Immature natural killer cell (primary cell): Measurements from ENCODE around the gene FHAD1. TPM values are rescaled to one million over a fixed set of nuclear protein-coding genes. Genes with fewer than 3 reads are reported as not detected.
"Not testable (repeated sequence)": the region's sequence is repeated elsewhere in the genome, so short reads cannot be mapped to it uniquely, and the experiment has no call there.

Experiments
- DNase-seq, 3 donors: peaks; one replicate each; pipeline ENCODE4 v3.0.0; 2022; ENCODE audit warnings: mixed read lengths in 1 of 3
- H3K27ac Mint-ChIP-seq, 6 donors: one replicate each; pipeline ENCODE4 v1.8.0; 2020; ENCODE audit warnings: mixed read lengths in 6 of 6, mild to moderate bottlenecking in 5 of 6, inconsistent platforms in 4 of 6, moderate library complexity in 3 of 6
- H3K27me3 Mint-ChIP-seq, 3 donors: one replicate each; pipeline ENCODE4 v1.8.0; 2020 to 2021; ENCODE audit warnings: low read depth in 3 of 3, mild to moderate bottlenecking in 3 of 3, mixed read lengths in 3 of 3, moderate library complexity in 3 of 3, inconsistent platforms in 1 of 3
- H3K36me3 Mint-ChIP-seq, 3 donors: one replicate each; pipeline ENCODE4 v1.8.0; 2020; ENCODE audit warnings: mixed read lengths in 3 of 3, inconsistent platforms in 2 of 3, mild to moderate bottlenecking in 2 of 3
- H3K4me1 Mint-ChIP-seq, 2 donors: one replicate each; pipeline ENCODE4 v1.8.0; 2020; ENCODE audit warnings: inconsistent platforms in 2 of 2, mild to moderate bottlenecking in 2 of 2, mixed read lengths in 2 of 2, moderate library complexity in 1 of 2
- H3K4me3 Mint-ChIP-seq, 5 donors: one replicate each; pipeline ENCODE4 v1.8.0; 2020; ENCODE audit warnings: mild to moderate bottlenecking in 5 of 5, mixed read lengths in 5 of 5, inconsistent platforms in 3 of 5, moderate library complexity in 3 of 5
- H3K9me3 Mint-ChIP-seq, 6 donors: one replicate each; pipeline ENCODE4 v1.8.0; 2020; ENCODE audit warnings: mild to moderate bottlenecking in 6 of 6, mixed read lengths in 6 of 6, inconsistent platforms in 4 of 6, moderate library complexity in 3 of 6
- polyA plus RNA-seq, 3 donors: library from polyadenylated mRNA; unstranded; fragments of 300-500 nt; fragmentation: Illumina TruSeq; gene quantifications; one replicate each; pipeline ENCODE4 v1.2.3, GENCODE V29; 2021

The FHAD1 gene
- polyA plus RNA-seq, 3 donors from 2014 or later, result 0.28 TPM; not detected in 2

DNA sequence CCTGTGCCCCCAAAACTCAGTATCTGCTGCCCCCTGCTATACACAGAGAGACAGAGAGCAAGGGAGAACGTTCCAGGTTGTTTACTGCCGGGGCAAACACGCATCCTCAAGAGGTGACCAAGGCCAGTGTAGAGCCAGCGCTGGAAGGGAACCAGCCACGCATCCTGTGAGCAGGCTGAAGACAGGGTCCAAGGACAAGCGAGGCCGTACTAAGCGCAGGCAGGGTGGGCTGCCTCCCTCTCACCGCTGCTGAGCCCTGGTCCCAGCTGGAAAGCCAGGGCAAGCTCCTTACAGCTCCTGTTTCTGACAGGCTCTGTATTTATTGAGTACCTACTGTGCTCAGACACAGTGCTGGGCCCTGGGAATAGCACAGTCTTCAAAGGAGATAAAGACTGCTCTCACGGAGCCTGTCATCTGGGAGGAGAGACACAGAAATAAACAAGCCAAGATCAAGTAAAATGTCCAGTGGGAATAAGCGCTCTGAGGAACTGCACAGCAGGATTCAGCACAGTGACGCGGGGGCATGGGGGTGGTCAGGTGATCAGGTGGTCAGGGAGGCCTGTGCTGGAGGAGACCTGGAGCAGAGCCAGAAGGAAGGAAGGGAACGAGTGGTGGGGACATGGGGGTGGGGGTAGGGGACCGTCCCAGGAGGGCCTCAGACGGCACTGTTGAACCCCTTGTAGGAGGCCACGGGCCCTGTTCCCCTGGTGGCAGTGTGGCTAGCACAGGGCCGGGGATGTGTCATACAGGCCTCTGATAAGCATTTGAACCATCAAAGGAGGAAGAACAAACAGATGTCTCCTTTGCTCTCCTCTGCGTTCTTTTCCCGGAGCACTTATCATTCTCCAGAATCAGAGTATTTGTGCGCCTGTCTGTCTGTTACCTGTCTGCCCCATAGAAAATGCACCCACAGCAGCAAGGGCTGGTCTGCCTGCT lies 124.9 kb downstream of the FHAD1 start:
- Mint-ChIP-seq H3K27me3 (peaks cover 0 to 13% (median 4%) of the 10 kb centered on the region in 3 donors), H3K36me3 (peaks cover 0 to 5% (median 0%) of the 10 kb centered on the region in 3 donors)

DNA sequence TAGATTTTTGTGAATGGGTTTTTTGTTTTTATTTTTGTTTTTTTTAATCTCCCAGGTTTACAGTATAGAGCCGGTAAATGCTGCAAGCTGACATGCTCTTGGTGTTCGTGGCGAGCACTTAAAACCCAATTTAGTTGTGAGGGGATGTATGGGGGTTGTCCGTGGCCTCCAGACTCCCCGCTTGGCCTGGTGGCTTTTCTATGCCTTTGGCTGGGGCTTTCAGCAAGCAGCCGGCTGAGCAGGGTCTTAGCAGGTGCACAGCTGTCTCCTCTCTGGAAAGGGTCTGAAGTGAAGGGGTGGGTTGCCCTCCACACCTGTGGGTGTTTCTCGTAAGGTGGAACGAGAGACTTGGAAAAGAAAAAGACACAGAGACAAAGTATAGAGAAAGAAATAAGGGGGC lies 131.7 kb downstream of the FHAD1 start:
- Mint-ChIP-seq H3K9me3 (no peaks in the 10 kb centered on the region), H3K27me3 (peaks cover 0 to 3% (median 2%) of the 10 kb centered on the region in 3 donors), H3K36me3 (peaks cover 0 to 3% (median 0%) of the 10 kb centered on the region in 3 donors), H3K4me3 (no peak overlapping the region), H3K27ac (no peak overlapping the region), H3K4me1 (peaks cover 1 to 2% of the 10 kb centered on the region in 2 donors)
- DNase-seq, result no peak

More for the DNA sequence above, 124.9 kb downstream of the FHAD1 start:
- DNase-seq, result no peak
- Mint-ChIP-seq H3K4me3 (no peak overlapping the region), H3K9me3 (no peaks in the 10 kb centered on the region), H3K4me1 (peaks cover 12% of the 10 kb centered on the region in 2 donors), H3K27ac (no peak overlapping the region)

DNA sequence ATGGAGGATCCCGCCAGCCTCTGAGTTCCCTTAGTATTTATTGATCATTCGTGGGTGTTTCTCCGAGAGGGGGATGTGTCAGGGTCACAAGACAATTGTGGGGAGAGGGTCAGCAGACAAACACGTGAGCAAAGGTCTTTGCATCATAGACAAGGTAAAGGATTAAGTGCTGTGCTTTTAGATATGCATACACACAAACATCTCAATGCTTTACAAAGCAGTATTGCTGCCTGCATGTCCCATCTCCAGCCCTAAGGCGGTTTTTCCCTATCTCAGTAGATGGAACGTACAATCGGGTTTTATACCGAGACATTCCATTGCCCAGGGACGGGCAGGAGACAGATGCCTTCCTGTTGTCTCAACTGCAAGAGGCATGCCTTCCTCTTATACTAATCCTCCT lies 132.1 kb downstream of the FHAD1 start:
- H3K27ac Mint-ChIP-seq, H3K4me1 Mint-ChIP-seq, H3K4me3 Mint-ChIP-seq, H3K27me3 Mint-ChIP-seq, H3K36me3 Mint-ChIP-seq, DNase-seq, H3K9me3 Mint-ChIP-seq: not testable (repeated sequence)

DNA sequence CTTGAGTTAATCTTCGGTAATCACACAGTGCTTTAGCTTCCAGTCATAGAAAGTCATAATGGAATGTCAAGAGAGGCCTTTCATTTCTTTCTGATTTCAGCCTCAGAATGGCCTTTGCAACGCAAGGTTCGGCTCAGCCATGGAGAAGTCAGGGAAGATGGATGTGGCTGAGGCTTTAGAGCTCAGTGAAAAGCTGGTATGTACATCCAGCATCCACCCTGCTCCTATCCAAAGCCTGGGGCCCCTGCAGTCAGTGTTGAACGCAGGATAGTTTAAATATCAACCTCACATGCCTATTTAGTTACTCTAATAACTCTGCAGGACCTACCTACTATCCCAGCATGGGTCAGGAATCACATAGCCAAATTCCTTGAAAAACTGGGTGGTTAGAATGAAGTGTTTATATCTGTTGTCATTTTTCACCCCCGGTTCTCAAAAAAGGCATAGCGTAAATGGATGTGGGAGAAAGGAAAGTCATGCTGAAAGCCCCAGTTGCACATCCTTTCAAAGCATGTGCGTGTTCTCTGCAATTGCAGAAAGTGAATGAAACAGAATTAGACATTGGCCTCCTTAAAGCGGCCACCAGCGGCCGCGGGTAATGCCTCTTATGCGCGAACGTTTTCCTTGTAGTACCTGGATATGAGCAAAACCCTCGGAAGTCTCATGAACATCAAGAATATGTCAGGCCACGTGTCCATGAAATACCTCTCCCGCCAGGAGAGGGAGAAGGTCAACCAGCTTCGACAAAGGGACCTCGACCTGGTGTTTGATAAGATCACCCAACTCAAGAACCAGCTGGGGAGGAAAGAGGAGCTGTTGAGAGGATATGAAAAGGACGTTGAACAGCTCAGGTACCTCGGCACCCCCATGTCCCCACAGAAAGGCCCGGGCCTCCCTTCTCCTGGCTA lies 133.8 kb downstream of the FHAD1 start:
- DNase-seq, result no peak
- H3K4me3 Mint-ChIP-seq, result no peak overlapping the region
- H3K36me3 Mint-ChIP-seq, result peaks cover 0 to 3% (median 0%) of the 10 kb centered on the region in 3 donors
- H3K9me3 Mint-ChIP-seq, result no peaks in the 10 kb centered on the region
- H3K4me1 Mint-ChIP-seq, result peaks cover 23 to 24% of the 10 kb centered on the region in 2 donors
- peaks cover 0 to 3% (median 0%) of the 10 kb centered on the region in 3 donors for H3K27me3 Mint-ChIP-seq
- no peak overlapping the region for H3K27ac Mint-ChIP-seq

DNA sequence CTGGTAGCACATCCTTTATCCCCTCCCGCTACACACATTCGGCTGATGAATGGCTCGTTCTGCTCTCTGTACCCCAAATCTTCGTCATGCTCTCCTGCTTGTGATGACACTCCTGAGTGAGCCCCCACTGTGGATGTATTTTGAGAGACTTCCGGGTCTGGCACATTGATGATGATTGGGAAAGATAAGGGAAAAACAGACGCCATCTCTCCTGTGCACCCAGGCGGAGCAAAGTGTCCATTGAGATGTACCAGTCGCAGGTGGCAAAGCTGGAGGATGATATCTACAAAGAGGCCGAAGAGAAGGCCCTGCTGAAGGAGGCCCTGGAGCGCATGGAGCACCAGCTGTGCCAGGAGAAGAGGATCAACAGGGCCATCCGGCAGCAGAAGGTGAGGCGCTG lies 134.8 kb downstream of the FHAD1 start:
- Mint-ChIP-seq H3K27me3 (peaks cover 0 to 3% (median under 1%) of the 10 kb centered on the region in 3 donors), H3K9me3 (no peaks in the 10 kb centered on the region), H3K4me1 (peaks cover 32 to 33% of the 10 kb centered on the region in 2 donors), H3K4me3 (no peak overlapping the region), H3K27ac (no peak overlapping the region), H3K36me3 (peaks cover 0 to 3% (median 0%) of the 10 kb centered on the region in 3 donors)
- DNase-seq, result no peak

DNA sequence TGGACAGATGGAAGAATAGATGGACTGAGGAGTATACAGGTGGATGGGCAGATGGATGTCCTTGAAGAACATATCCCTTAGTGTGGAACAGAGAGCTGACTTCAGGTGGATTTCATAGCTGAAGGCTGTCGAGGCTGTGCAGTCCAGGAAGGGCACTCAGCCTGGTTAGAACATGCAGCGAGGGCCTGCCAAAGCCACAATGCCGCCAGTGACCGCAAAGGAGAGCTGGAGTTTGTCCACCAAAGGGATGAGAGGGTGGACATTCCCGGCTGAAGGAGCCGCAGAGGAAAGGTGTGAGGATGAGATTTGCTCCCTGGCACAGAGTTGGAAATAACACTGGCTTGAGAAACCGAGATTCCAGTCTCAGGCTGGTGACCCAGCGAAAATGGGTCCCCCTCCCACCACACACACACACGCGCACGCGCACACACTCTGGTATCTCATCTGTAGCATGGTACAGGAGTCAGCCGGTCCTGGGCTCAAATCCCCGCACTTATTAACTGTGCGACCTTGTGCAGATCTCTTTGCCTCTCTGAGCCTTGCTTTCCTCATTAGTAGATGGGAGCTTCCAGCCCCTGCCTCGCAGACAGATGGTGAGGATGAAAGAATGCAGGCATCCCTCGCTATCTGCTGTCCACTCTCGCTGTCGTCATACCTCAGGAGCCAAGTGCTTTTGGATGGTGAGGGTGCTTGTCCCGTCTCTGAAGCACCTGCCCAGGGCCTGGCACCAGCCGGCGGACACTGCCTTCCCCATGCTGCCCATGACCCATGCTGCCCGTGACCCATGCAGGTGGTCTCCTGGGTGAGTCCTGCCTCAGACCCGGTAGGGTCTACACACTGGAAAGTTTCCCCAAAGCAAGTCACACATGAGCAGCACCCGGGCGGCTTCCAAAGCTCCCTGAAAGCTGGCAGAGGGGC lies 135.8 kb downstream of the FHAD1 start:
- no peak for DNase-seq
- Mint-ChIP-seq H3K4me1 (peaks cover 39 to 42% of the 10 kb centered on the region in 2 donors), H3K9me3 (peaks cover 0 to under 1% (median 0%) of the 10 kb centered on the region in 6 donors), H3K36me3 (peaks cover 0 to 3% (median 0%) of the 10 kb centered on the region in 3 donors), H3K27ac (peak overlapping the region in 3 of 6 donors; percentile 27 to 95 (median 70)), H3K27me3 (peaks cover 0 to 2% (median 0%) of the 10 kb centered on the region in 3 donors), H3K4me3 (peak overlapping the region in 2 of 5 donors; percentile 0 to 15)

DNA sequence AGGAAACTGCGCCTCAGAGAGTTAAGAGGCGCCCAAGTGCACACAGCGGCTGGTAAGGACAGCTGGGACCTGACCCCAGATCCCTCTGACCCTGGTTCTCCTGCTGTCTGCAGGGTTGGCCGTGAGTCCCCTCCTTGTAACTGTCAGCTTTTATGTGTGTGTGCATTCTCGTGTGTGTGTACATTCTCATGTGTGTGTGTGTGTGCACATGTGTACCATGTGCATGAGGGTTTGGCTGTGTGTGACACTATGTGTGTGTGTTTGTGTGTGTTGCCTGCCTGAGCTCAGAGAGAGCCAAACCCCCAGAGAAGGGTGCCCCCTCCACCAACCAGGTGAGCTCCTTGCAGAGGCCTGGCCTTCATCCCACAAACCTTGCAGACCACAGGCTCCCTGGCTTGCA lies 136.8 kb downstream of the FHAD1 start:
- DNase-seq, result no peak
- Mint-ChIP-seq H3K36me3 (peaks cover 0 to 3% (median 0%) of the 10 kb centered on the region in 3 donors), H3K4me1 (peaks cover 40 to 43% of the 10 kb centered on the region in 2 donors), H3K27me3 (peaks cover 0 to 2% (median 0%) of the 10 kb centered on the region in 3 donors), H3K9me3 (peaks cover 0 to 4% (median 0%) of the 10 kb centered on the region in 6 donors), H3K27ac (peak overlapping the region; percentile 82 to 97 (median 95)), H3K4me3 (peak overlapping the region; percentile 89 to 95 (median 91))

DNA sequence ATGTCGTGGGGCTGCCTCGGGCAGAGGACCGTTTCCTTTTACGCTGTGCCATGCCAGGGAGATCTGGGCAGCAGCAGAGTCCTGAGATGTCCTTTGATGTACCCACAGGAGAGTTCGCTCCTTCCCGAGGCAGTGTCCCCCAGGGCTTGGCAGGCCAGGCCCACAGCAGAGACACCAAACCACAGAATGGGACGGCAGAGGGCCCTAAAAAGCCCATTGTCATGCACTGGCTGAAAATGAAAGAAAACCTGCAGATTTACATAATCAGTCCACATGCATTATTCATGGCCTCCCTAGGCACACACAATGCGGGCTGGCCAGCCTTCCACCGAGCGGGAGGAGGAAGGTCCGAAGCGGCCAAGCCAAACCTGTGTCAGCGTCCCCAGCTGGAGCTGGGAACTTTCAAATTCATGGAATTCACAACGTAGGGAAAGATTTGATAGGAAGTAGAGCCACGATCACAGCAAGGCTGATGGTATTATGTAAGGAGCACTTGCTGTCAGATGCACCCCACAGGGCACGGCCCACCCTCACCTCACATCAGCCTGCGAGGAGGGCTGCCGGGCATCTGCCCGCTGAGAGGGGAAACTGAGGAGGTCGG lies 137.4 kb downstream of the FHAD1 start:
- Mint-ChIP-seq H3K27me3 (peaks cover 0 to 2% (median 0%) of the 10 kb centered on the region in 3 donors), H3K4me1 (peaks cover 40 to 43% of the 10 kb centered on the region in 2 donors), H3K36me3 (peaks cover 0 to 3% (median 0%) of the 10 kb centered on the region in 3 donors), H3K27ac (peak overlapping the region; percentile 82 to 97 (median 95)), H3K9me3 (peaks cover 0 to 4% (median 0%) of the 10 kb centered on the region in 6 donors), H3K4me3 (peak overlapping the region; percentile 89 to 95 (median 91))
- peak; percentile 54 to 62 (median 59) for DNase-seq

DNA sequence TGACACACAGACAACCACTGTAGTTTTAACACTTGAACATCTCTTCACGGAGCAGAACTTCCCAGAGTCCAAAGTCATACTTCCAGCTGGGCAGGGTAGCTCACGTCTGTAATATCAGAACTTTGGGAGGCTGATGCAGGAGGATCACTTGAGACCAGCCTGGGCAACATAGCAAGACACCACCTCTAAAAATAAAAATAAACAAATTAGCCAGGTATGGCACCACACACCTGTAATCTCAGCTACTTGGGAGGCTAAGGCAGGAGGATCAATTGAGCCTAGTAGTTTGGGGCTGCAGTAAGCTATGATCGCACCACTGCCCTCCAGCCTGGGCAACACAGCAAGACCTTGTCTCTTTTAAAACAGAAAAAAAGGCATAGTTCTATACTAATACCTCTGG lies 138.4 kb downstream of the FHAD1 start:
- peaks cover 40 to 43% of the 10 kb centered on the region in 2 donors for H3K4me1 Mint-ChIP-seq
- no peak for DNase-seq
- H3K4me3 Mint-ChIP-seq, result peak overlapping the region; percentile 80 to 91 (median 89)
- H3K27ac Mint-ChIP-seq, result peak overlapping the region; percentile 82 to 95 (median 88)
- peaks cover 0 to 2% (median 0%) of the 10 kb centered on the region in 3 donors for H3K27me3 Mint-ChIP-seq
- H3K9me3 Mint-ChIP-seq, result peaks cover 0 to 4% (median 0%) of the 10 kb centered on the region in 6 donors
- peaks cover 0 to 3% (median 0%) of the 10 kb centered on the region in 3 donors for H3K36me3 Mint-ChIP-seq

DNA sequence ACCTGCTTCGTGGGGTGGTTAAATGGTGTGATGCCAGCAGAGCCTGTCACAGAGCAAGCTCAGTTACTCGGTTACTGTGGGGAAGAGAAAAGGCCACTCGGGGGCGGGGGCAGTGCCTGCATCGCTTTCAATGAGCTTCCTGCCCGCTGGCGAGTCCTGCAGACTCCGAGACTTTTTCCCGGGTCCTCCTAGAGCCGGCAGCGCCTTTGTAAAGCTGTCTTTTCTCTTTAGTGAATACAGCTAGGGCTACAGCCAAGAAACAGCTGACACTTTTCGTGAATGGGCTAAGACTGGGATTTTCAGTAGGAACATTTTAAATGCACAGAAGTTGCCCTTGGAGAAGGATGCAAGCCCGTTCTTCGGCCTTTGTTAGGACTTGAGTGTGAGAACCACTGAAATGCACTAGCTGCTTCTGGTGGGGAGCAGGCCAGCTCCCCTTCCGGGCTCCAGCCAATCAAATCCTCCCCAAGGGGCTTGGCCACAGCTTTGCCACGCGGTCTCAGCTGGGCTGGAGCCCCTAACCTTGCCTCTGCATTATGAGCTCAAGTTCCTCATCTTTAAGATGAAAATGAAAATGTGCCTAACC lies 139.2 kb downstream of the FHAD1 start:
- Mint-ChIP-seq H3K4me1 (peaks cover 40 to 43% of the 10 kb centered on the region in 2 donors), H3K36me3 (no peaks in the 10 kb centered on the region), H3K27ac (peak overlapping the region; percentile 82 to 95 (median 88)), H3K27me3 (peaks cover 0 to 2% (median 0%) of the 10 kb centered on the region in 3 donors), H3K4me3 (peak overlapping the region; percentile 80 to 91 (median 89)), H3K9me3 (peaks cover 0 to 4% (median 0%) of the 10 kb centered on the region in 6 donors)
- peak; percentile 64 to 69 (median 67) for DNase-seq

DNA sequence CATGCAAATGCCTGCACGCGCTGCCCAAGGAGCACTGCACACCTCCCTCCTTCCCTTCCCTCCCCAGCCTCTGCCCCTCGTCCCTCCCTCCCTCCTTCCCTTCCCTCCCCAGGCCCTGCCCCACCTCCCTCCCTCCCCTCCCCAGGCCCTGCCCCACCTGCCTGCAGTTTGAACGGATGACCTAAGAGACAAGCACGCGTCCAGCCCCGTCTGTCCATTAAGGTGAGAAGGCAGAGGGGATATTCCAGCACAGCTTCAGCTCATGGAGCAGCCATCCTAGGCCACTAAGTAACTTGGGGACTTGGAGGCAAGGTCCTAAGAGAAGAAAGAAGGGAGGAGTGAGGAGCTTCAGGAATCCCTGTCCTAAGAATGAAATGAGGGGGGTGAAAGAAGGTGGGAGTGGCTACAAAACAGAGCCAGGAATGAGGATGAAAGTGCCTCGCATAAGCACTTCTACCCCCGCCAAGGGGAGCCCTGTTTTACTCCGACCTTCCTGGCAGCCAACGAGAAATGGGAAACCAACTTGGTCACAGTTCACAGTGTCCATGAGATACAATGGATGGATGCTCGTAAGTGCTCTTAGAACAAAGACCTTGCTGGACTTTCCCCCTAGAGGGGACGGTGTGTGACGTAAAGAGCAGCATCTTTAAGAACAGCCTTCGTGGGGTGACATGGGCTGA lies 141.3 kb downstream of the FHAD1 start:
- H3K9me3 Mint-ChIP-seq, result peaks cover 0 to 4% (median 0%) of the 10 kb centered on the region in 6 donors
- H3K27ac Mint-ChIP-seq, result no peak overlapping the region
- H3K27me3 Mint-ChIP-seq, result peaks cover 0 to 2% (median 0%) of the 10 kb centered on the region in 3 donors
- no peak for DNase-seq
- peaks cover 43% of the 10 kb centered on the region in 2 donors for H3K4me1 Mint-ChIP-seq
- no peak overlapping the region for H3K4me3 Mint-ChIP-seq
- H3K36me3 Mint-ChIP-seq, result no peaks in the 10 kb centered on the region
